WI38 (cell line): Measurements from ENCODE around the gene ARMCX5.

Source experiments
- H3K4me3 ChIP-seq: 2 replicates; pipeline ENCODE4 v1.5.1; 2011; ENCODE audit warnings: low read depth, mild to moderate bottlenecking, control low read depth, low read length
- CTCF ChIP-seq: IDR thresholded peaks from 2 replicates; pipeline ENCODE4 v1.5.1; 2012; ENCODE audit warnings: low read depth, mild to moderate bottlenecking, control low read depth, low read length

Gene ARMCX5

DNA sequence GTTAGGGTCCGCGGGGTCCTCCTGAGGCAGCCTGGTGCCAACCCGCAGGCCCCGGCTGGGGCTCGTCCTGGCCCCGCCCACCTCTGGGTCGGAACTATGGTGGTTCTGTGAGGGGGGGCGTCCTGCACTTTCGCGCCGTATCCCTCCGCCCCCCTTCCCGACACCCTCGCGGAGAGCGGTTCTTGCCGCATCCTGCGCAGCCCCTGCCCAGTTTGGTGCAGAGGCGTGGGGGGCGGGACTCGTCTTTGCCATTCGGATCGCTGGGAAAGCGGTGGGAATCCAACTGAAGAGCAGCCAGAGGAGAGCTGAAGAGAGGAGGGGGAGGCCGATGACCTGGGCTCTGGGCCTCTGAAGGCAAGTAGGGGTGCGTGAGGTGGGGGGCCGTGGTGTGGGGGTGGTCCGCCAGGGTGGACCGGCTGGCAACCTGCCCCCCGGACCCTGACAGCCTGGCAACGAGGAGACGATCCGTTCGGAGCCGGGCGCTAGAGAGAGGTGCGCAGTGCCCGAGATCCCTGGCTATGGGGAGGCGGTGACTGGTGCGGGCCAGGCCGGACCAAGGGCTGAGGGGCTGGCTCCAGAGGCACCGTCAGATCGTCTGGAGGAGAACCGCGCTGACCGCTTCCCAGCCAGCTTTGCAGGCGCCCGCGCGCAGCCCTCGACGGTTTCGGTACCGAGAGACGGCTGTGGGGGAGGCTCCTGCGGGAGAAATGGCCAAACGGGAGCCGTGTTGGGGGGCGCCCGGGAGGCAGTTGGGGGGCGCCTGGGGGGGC is 52.1 kb downstream of the ARMCX5 start, which contains the start of gene GPRASP1:
TSS of gene GPRASP1 (plus strand) at position 242 of the 770 bp plus-strand sequence. CDS start 2,431 bp downstream, outside the sequence.
- H3K4me3 ChIP-seq: peak within 1 kb of the TSS; percentile 61
- TF ChIP-seq CTCF: no peak

GRCh38 chrX:102652031-102652688 is 52.8 kb downstream of the ARMCX5 start:
- peak; percentile 55 for TF ChIP-seq CTCF
- peak overlapping the region; percentile 61 for H3K4me3 ChIP-seq
